HG03196 (cell line): ENCODE data around the gene CRIP2.

Experiments used
- ATAC-seq: cut with Tn5 transposase; IDR thresholded peaks from one replicate; pipeline ENCODE4 v1.9.1; 2021; ENCODE audit not compliant: unreplicated experiment

Gene CRIP2, protein sequence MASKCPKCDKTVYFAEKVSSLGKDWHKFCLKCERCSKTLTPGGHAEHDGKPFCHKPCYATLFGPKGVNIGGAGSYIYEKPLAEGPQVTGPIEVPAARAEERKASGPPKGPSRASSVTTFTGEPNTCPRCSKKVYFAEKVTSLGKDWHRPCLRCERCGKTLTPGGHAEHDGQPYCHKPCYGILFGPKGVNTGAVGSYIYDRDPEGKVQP

DNA sequence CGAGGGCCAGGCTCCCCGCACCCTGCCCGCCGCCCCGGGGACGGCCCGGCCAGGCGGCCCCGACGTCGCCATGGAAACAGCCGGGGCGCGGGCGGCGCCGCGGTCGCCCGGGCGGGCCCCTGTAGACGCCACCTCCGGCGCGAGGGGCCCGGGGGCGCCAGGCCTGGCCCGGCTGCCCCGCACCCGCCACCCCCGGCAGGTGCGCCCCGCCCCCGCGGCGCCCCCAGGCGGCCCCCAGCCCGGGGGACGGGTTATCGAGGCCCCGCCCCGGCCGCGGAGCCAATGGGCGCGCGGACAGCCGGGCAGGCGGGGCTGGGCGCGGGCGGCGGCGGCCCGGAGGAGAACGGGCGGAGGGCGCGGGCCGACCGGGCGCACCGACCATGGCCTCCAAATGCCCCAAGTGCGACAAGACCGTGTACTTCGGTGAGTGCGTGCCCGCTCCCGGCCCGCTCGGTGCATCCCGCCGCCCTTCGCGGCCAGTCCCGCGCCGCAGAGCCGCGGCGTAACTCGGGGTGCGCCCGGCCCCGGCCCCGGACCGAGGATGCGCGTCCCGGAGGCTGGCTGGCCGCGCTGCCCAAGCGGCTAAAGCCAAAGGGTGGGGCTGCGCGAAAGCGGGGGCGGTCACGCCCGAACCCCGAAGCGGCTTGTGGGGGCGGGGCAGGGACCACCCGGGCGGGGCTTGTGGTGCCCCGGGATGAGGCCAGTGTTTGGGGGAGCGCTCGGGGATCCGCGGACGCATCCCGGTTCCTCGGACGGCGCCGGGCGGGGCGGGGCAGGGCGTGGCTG lies at the start of gene CRIP2:
TSS of gene CRIP2 (plus strand) at position 339 of the 786 bp plus-strand sequence. CDS start at position 381, 42 bp downstream.
- no peak for ATAC-seq

DNA sequence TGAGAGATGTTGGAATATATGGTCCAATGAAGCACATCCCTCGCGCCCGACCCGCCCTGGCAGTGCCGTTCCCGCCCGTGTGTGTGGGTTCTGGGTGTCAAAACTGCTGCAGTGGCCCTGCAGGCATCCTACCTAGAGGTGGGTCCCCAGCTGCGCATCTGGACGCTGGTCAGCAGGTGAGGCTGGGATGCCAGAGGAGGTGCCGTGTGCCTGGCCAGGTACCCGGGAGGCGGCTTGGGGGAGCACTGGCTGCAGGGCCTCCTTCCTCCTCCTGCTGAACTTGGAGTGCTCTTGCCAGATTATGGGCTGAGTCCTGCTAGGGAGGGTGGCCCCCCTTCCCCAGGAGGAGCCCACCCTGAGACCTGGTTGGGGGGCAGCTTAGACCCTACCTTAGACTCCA lies 49.8 kb upstream of the CRIP2 start:
- no peak for ATAC-seq

DNA sequence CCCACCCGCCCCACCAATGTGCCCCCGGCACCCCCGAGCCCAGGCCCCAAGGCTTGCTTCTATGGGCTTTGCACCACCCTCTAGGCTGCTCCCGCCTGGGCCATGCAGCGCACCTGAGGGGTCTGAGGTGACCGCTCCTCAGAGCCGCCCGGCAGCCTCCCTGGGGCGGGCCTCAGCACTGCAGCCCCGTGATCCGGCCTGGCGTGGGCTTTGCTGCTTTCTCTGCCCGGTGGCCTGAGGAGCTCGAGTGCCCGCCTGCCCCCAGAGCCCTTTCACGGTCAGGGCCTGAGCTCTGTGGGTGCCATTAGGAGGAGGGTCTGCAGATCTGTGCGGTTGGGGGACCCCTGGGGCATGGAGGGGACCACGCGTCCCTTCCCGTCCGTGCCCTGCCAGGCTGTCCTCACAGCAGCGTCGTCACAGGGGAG lies 48.8 kb upstream of the CRIP2 start:
- no peak for ATAC-seq

DNA sequence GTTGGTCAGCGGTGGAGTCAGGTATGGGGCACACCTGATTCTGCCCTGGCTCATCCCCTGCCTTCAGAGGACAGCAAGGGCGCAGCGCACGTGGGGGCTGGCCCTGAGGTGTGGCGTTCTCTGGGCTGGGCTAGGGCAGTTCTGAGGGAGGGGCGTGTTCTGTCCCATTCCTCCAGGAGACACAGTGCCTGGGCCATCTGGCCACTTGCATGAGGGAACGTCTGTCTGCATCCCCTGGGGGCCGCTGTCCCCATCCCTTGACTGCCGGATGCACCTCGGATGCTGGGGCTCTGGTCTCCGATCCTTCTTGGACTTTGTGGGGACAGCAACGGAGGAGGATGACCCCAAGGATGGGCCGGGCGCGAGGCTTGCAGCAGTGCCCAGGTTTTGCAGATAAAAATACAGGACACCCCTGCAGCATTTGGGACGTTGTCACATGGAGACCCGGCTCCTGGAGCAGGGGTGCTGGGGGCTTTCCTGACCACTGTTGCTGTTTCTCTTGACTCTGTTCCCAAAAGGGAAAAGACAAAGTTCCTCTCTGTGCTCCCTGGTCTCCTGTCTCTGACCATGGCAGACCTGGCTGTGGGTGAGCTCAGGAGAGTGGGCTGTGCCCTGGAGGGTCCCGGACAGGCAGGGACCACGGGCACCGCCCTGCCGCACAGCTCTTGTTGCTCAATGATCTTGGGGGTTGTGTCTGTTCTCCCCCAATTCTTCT lies 48.0 kb upstream of the CRIP2 start:
- ATAC-seq: no peak

DNA sequence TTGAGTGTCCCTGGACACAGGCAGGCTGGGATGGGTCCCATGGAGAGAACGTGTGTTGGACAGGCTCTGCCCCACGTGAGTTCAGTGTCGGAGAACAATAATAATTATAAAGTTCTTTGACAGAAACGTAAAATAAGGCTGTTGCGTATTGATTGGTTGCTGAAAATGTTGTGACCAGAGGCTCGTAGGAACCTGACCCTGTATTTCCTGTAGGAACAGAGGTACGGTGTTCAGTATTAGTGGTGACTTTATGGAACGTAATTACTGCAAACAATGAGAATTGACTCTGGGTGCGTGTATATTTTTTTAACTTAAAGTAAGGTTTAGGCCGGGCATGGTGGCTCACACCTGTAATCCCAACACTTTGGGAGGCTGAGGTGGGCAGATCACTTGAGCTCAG lies 47.2 kb upstream of the CRIP2 start:
- no peak for ATAC-seq

DNA sequence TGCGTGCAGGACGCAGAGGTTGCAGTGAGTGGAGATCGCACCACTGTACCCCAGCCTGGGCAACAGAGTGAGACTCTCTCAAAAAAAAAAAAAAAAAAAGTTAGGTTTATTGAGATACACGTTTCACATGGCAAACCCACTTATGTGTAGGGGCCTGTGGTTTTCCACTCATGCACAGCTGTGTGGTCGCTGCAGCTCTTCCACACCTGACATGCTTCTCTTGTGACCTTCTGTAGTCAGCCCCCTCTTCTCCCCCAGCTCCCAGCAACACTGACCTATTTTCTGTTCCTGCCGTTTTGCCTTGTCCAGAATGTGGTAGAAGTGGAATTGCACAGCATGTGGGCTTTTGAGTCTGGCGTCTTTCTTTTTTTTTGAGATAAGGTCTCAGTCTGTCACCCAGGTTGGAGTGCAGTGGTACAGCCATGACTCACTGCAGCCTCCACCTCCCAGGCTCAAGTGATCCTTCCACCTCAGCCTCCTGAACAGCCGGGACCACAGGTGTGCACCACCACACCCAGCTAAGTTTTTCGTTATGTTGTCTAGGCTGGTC lies 46.6 kb upstream of the CRIP2 start:
- no peak for ATAC-seq

DNA sequence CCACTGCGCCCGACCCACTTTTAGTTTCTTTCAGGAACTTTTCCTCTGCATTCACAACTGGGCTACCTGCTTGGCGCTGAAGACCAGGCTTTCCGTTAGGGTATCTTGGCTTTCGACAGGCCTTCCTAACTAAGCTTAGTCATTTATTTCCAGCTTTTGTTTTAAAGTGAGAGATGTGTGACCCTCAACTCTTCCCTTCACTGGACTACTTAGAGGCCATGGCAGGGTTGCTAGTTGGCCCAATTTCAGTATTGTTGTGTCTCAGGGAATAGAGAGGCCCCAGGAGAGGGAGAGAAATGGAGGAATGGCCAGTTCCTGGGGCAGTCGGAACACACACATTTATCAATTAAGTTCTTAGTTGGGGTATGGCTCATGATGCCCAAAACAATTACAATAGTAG lies 44.6 kb upstream of the CRIP2 start:
- ATAC-seq: no peak

DNA sequence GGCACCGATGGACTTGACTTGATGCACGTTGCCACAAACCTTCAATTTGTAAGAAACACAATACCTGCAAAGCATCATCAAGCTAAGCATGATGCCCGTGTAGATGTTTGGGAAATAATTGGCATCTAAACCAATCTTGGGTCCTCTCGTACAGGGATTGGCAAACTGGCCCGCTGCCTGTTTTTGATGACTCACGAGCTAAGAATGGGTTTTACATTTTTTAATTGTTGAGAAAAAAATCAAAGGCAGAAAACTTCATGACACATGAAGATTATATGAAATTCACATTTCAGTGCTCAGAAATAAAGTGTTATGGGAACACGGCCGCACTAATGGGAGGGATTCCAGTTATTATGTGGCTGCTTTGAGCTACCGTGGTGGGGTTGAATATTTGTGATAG lies 44.1 kb upstream of the CRIP2 start:
- no peak for ATAC-seq

DNA sequence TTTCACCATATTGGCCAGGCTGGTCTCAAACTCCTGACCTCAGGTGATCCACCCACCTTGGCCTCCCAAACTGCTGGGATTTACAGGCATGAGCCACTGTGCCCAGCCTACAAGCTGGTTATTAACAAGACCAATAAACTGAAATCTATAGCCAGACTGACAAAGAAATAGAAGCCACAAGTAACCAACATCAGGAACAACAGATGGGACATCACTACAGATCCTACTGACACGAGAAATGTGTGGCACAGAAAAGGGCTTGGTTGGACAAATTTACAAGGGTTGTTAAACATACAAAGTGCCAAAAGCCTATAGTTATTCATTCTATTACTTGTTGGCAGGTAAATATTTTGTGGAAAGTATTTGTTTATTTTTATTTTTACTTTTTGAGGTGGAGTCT lies 43.4 kb upstream of the CRIP2 start:
- no peak for ATAC-seq

DNA sequence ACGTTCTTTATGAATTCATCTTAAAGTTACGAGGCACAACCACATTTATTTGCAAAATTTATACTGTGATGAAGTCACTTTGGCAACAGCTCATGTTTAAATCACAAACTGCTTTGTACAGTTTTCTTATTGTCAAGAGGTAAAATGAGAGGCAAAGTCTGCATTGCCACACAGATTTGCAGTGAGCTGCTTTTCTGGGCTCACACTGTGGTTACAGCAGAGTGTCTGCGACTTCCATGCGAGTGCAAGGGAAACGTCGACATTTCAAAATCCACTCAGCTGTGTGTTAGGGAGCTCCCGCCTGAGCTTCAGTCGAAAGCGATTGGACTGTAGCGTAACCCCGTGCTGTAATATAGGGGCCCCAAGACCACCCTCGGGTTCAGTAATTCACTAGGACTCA lies 42.0 kb upstream of the CRIP2 start:
- ATAC-seq: no peak

DNA sequence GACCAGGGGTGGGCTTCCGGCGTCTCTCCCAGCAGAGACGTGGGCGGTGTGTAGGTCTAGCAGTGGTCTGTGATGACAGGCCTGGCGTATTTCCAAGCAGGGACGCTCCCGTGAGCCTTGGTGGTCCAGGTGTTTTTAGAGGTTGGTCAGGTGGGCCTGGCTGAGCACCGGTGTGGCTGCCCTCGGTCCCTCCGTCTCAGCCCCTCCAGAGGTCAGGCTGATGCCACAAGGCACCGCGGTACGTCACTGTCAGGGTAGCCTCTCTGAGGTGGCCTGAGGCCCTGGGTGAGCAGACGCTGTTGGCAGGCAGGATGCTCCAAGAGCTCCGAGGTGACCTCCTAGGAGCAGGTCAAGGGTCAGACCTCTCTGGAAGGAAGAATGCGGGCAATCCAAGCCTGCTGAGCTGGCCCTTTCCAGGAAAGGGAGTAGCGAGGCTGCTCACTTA lies 41.4 kb upstream of the CRIP2 start:
- no peak for ATAC-seq

DNA sequence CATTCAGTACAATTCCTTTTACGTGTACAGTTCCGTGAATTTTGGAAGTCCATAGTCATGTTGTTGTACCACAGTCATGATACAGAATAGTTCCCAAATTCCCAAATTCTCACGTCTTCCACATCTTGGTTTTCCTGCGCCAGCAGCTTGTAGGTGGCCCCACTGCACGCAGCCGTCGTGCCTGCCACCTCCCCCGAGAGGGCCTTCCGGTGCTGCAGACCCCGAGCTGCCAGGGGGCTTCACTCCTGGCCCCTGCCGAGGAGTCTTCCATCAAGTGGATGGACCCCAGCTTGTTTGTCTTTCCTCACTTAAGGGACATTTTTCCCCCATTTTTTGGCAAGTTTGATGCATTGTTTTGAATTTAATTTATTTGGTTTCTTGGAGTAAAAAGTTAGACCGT lies 38.2 kb upstream of the CRIP2 start:
- ATAC-seq: no peak

DNA sequence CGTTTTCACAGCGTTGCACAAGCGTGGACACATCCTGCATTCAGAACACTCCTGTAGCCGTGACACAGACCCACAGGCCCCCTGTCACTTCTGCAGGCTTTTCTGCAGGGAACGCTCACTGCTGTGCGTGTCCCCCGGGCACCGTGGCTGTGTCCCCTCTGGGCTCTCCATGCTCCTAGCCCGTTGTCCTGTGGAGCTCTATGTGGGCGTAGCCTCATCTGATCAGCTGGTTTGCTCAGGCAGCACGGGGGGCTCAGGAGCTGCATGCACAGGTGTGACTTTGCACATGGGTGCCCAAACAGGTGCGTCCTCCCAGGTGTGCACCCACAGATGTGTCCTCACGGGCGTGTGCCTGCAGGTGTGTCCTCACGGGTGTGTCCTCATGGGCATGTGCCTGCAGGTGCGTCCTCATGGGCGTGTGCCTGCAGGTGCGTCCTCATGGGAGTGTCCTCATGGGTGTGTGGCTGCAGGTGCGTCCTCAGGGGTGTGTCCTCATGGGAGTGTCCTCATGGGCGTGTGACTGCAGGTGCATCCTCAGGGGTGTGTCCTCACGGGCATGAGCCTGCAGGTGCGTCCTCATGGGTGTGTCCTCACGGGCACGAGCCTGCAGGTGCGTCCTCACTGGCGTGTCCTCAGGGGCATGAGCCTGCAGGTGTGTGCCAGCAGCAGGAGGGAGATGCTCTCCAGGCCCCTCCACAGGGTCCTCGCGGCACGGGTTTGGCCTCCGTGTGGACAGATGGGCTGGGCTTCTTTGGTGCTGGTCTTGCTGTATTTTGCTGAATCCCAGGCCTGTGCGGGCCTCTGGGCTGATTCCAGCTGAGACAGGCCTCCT lies 37.5 kb upstream of the CRIP2 start:
- no peak for ATAC-seq

DNA sequence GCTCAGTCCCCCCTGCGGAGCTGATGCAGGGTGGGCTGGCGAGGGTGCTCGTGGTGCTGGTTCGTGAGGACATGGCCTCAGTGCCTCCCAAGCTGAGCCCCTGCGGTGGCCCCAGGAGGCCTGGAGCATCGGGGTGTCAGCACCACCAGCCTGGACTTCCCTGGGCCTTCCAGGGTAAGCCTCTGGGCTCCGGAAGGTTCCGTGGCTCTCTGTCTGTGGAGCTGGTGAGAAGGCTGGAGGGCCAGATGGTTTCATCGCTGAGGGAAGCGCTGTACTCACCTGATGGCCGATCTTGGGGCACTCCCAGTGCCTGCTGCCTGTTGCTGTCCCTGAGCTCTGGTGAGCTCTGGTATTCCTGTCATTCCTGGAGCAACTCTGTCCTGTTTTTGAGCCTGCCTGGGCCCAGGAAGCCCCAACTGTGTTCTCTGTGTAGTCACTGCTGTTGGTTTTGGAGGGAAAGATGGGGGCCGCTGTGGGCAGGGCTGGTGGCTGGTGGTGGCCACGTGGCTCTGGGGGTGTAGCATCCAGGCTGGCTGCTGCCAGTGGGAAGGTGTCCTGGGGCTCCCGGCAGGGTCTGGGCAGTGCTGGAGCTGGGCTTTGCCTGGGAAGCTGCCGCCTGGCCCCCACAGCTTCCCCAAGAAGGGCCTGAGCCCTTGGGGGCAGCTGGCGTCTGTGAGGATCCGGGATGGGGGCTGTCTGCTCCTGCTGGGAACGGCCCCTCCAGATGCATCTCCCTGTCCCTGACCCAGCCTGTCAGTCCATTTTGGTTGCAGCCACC lies 36.7 kb upstream of the CRIP2 start:
- no peak for ATAC-seq

DNA sequence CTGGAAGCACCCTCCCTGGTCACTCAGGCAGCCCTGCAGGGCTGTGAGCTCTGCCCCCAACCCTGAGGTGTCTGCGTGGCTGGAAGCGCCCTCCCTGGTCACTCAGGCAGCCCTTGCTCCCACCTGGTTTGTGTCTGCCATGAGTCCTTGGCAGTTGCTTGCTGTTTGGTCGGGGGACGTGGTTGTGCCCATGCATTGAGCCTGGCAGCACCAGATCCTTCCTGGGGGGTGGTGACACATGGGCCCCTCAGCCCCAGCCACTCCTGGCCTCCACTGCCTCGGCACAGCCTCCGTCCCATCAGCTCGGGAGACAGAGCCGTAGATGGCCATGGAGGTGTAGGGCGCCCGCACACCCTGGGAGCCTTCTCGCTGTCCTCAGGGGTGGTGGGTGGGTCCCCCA lies 35.4 kb upstream of the CRIP2 start:
- ATAC-seq: no peak

DNA sequence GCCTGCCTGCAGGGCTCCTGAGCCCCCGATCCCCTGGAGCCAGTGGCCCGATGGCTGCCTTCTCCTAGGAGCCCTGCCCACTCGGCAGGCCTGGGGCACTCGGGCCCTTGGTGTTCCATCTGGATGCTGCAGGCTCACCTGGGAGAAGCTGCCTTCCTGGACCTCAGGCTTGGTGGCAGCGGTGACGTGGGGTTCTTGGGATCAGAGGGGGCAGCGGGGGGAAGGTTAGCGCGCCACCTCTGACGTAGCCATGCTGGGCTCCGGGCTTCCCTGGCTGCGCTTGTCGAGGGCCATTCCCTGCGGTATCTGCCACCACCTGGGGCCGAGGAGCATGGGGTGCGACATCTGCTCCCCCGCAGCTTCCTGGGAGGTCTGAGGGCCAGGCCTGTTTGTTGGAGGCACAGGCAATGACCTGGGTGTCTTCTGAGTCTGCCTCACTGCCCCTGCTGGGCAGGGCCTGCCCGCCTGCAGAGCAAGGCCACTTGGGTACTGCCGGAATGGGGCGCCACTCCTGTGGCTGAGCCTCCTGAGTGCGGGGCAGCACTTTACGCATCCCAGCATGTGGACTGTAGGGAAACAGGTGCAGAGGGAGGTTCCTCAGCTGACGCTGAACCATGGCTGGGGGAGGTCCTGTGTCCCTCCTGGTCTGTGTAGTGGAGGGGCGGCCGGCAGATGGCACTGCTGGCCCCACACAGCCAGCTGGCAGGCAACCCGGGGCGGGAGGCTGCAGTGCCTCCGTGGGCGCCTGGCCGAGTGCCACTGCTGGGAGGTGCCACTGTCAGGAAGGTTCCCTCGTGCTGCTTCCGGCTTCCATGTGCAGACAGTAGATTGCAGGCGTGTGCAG lies 34.7 kb upstream of the CRIP2 start:
- no peak for ATAC-seq

DNA sequence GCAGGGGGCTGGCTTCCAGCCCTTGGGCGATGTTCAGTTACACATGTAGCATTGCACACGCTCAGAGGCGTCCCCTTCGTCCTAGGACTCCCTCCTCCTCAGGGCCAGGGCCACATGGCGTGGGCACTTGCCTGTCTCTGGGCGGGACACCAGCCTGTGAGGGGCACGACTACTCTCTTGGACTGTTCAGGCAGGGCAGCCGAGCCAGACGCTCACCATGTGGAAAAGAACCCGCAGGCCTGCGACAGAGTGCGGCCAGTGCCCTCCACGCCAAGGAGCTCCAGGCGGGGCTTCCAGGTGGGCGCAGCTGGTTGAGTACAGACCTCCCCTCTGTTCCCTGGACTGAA lies 34.1 kb upstream of the CRIP2 start:
- no peak for ATAC-seq

DNA sequence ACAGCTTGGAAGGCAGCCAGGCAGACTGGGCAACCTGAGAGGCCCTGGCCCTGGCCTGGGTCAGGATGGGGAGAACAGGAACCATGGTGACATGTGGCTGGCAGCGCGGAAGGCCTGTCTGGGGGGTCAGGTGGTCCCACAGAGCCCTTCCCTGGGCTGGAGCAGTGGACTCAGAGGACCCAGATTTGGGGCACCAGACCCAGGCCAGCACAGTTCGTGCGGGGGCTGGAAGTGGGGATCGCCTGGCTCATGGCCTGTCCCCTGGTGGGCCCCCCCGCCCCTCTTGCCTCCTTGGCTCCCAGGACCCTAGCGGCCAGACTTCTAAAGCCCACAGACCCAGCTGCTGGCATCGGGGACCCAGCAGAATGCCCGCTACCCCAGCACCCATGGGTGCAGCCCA lies 33.6 kb upstream of the CRIP2 start:
- no peak for ATAC-seq

DNA sequence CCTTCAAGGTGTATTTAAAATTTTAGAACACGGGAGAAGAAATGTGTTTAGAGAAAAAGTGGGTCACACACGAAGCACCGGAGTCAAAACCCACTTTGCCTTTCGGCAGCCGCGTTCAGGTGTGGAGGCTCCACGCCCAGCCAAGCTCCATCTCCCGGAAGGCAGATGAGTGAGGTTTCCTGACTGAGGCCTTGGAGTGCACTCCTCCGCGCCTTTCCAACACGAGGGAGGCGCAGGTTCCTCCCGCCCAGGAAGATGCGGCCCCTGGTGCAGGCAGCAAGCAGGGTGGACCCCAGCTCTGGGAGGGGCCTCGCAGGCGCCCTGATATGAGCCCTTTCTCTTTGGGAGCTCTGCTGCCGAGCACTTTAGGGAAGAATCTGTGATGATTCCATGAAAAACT lies 32.5 kb upstream of the CRIP2 start:
- ATAC-seq: no peak
